Psoas muscle (tissue), 8 donors: ENCODE results near the gene C6orf89. TPM values are rescaled to one million over a fixed set of nuclear protein-coding genes. Genes with fewer than 3 reads are reported as not detected.

Source experiments
- ATAC-seq, 4 donors: fragments of 200-7000 bp; cut with Tn5 transposase; one replicate each; pipeline ENCODE4 v1.9.1; 2020; ENCODE audit warnings: moderate library complexity in 3 of 4, mild to moderate bottlenecking in 2 of 4
- DNase-seq, 2 donors: peaks; one replicate each; pipeline ENCODE4 v3.0.0-alpha.2; 2020
- H3K27ac ChIP-seq: fragments of 200-600 bp; one replicate; pipeline ENCODE4 v1.8.0; 2022
- H3K27me3 ChIP-seq, 3 donors: fragments of 200-600 bp in 1 of 3; one replicate each; pipeline versions ENCODE4 v1.6.1 to v1.8.0; 2013 to 2022; ENCODE audit warnings: low read length in 2 of 3, mild to moderate bottlenecking in 2 of 3, moderate library complexity in 1 of 3; ENCODE audit not compliant: insufficient read depth in 3 of 3
- H3K36me3 ChIP-seq, 2 donors: fragments of 200-600 bp in 1 of 2; one replicate each; pipeline versions ENCODE4 v1.6.1 to v1.8.0; 2013 to 2022; ENCODE audit warnings: low read depth in 1 of 2, mild to moderate bottlenecking in 1 of 2, moderate library complexity in 1 of 2; ENCODE audit not compliant: insufficient read depth in 1 of 2
- H3K4me1 ChIP-seq: fragments of 200-600 bp; one replicate; pipeline ENCODE4 v1.8.0; 2022
- H3K4me3 ChIP-seq: fragments of 200-600 bp; one replicate; pipeline ENCODE4 v1.8.0; 2022; ENCODE audit warnings: mild to moderate bottlenecking
- H3K9me3 ChIP-seq: fragments of 200-600 bp; one replicate; pipeline ENCODE4 v1.8.0; 2022
- WGBS, 3 donors: extraction: QIAGEN DNeasy Blood & Tissue Kit; methylation state at CpG; one replicate each; pipeline versions ENCODE4 v1.1.6 to v1.1.7; 2013; 5-methylcytosine and 5-hydroxymethylcytosine counted together
- intact Hi-C, 2 donors: fragments of 100-400 bp; cut with DNase I; formaldehyde crosslinking; loops; one replicate each; pipeline versions ENCODE4 v1.11.0 to v1.14.2; 2022
- polyA plus RNA-seq, 3 donors: library from polyadenylated mRNA; stranded (reverse); fragments of 200-250 nt; gene quantifications; one replicate each; pipeline ENCODE4 v1.2.3, GENCODE V29; 2013
- total RNA-seq, 4 donors: library from RNA; stranded (reverse); fragmentation: NEBNext Ultra II Directional in 2 of 4; extraction: Animal tissue kit (Norgen Biotek cat#: 25700) in 2 of 4; gene quantifications; one replicate each; pipeline versions ENCODE4 v1.2.1 to v1.2.4, GENCODE V29; 2021 to 2023
- TF ChIP-seq, protein P1 (sequence below): fragments of 200-600 bp; IDR thresholded peaks from one replicate; pipeline ENCODE4 v1.8.0; 2022; ENCODE audit warnings: antibody characterized with exemption
- donor health status: healthy with polysubstance abuse.
- donor health status: DM: no; HTN: no; CAD: no; lungs with moderate emphysema.
- donor health status: Bipolar disorder and iron deficiency.
- donor health status: healthy.
- donor health status: DM: yes; HTN: yes; CAD: no.
- donor health status: DM: no; HTN: no; CAD: no.
- donor health status: DM: no; HTN: no; CAD: no.
- donor health status: DM: yes; HTN: yes; CAD: no.

The C6orf89 gene
- total and polyA plus RNA-seq, 7 donors: 23.2 to 56.3 (median 49.6) TPM

DNA sequence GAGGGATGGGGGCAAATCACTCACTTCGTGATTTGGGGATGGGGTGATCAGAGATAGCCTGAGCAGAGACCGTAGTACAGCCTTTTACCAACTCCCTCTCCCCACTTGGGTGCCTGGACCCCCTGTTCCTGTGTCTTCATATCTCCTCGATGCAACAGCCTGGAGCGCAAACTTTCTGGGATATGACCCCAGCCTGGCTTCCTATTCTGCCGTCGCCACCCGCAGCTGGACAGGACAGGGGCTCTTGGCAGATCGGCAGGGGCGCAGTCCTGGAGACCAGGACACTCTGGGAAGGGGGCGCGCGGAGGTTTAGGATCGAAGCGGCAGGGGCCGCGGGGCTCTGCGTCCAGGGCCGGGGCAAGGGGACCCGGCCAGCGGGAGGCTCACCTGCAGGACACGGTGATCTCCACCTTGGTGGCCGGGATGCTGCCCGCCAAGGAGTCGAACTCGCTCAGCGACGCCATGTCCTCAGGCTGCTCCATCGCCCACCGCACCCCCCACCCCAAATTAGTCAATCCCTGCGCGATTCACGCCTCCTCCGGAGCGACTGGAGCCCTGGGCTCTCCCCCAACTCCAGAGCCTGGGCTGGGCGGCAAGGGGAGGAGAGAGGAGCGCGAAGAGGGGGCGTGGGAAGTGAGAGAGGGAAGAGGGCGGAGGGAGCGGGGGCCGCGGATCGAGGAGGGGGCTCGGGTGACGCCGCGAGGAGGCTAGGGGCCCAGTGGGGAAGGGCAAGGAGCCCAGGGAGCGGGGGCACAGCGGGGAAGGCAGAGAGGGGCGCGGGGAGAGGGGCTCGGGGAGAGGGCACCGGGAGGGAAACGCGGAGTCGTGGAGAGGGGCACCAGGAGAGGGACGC is 46.6 kb upstream of the C6orf89 start, which contains the start of gene CPNE5:
TSS of gene CPNE5 (minus strand) at position 549 of the 853 bp plus-strand sequence. CDS start at position 482, 67 bp downstream.
- 15 to 24% (median 20%) methylated on average over 45 to 57 of the region's 57 CpGs for WGBS, 3 donors

DNA sequence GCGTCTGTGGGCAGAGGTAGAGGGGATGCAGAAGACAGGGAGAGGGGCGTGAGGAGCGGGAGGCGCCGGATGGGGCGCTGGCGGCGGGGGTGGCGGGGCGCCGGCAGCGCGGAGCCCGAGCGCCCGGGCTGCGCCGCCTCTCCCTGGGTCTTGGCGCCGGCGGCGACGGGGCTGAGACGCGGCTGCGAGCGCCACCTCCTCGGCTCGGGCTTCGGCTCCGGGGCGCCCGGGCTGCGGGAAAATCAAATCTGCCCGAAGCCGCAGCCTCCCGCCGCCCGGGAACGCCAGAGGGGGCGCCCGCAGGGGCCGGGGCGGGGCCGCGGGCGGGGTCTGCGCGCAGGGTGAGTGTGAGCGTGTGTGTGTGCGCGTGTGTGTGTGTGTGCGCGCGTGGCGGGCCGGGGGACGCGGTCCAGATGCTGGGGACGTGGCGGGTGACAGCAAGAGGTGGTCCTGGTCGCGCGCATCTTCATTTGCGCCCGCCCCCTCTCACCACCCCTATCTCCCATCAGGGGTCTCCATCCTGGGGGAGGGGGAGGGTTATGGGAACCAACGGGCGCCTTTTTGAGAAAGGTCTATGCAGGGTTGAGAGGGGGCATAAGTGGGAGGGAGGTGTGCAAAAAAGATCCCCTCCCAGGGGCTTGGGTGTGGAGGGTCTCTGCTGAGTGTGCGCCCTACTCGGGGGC is 45.9 kb upstream of the C6orf89 start:
- Histone ChIP-seq H3K4me1 (peaks cover 48% of the 10 kb centered on the region), H3K27ac (peak overlapping the region; percentile 81), H3K4me3 (peak overlapping the region; percentile 67), H3K9me3 (no peaks in the 10 kb centered on the region), H3K27me3 (peaks cover 0 to 4% (median 0%) of the 10 kb centered on the region in 3 donors), H3K36me3 (no peaks in the 10 kb centered on the region)
- DNase-seq (peak; percentile 56 to 70), ATAC-seq (peak; percentile 23 to 54 (median 43))
- WGBS, 3 donors: 0 to 1% (median 0%) methylated on average over 16 to 69 of the region's 70 CpGs
- intact Hi-C loops: loop anchor here in 1 of 2 donors (10.0 kb wide), 1 partner anchor 225 kb away; no protein-coding TSS in a partner anchor
- TF ChIP-seq, protein P1, sequence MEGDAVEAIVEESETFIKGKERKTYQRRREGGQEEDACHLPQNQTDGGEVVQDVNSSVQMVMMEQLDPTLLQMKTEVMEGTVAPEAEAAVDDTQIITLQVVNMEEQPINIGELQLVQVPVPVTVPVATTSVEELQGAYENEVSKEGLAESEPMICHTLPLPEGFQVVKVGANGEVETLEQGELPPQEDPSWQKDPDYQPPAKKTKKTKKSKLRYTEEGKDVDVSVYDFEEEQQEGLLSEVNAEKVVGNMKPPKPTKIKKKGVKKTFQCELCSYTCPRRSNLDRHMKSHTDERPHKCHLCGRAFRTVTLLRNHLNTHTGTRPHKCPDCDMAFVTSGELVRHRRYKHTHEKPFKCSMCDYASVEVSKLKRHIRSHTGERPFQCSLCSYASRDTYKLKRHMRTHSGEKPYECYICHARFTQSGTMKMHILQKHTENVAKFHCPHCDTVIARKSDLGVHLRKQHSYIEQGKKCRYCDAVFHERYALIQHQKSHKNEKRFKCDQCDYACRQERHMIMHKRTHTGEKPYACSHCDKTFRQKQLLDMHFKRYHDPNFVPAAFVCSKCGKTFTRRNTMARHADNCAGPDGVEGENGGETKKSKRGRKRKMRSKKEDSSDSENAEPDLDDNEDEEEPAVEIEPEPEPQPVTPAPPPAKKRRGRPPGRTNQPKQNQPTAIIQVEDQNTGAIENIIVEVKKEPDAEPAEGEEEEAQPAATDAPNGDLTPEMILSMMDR: peak; percentile 26

More for the DNA sequence above, 46.6 kb upstream of the C6orf89 start, which contains the start of gene CPNE5:
- Histone ChIP-seq H3K9me3 (no peaks in the 10 kb centered on the region), H3K4me3 (peak within 1 kb of the TSS; percentile 67), H3K27ac (peak within 1 kb of the TSS; percentile 81), H3K36me3 (no peaks in the 10 kb centered on the region), H3K27me3 (peaks cover 0 to 4% (median 0%) of the 10 kb centered on the region in 3 donors), H3K4me1 (peaks cover 41% of the 10 kb centered on the region)
- DNase-seq (no peak), ATAC-seq (no peak)
- TF ChIP-seq, protein P1: no peak
- intact Hi-C loops: no loop called here

DNA sequence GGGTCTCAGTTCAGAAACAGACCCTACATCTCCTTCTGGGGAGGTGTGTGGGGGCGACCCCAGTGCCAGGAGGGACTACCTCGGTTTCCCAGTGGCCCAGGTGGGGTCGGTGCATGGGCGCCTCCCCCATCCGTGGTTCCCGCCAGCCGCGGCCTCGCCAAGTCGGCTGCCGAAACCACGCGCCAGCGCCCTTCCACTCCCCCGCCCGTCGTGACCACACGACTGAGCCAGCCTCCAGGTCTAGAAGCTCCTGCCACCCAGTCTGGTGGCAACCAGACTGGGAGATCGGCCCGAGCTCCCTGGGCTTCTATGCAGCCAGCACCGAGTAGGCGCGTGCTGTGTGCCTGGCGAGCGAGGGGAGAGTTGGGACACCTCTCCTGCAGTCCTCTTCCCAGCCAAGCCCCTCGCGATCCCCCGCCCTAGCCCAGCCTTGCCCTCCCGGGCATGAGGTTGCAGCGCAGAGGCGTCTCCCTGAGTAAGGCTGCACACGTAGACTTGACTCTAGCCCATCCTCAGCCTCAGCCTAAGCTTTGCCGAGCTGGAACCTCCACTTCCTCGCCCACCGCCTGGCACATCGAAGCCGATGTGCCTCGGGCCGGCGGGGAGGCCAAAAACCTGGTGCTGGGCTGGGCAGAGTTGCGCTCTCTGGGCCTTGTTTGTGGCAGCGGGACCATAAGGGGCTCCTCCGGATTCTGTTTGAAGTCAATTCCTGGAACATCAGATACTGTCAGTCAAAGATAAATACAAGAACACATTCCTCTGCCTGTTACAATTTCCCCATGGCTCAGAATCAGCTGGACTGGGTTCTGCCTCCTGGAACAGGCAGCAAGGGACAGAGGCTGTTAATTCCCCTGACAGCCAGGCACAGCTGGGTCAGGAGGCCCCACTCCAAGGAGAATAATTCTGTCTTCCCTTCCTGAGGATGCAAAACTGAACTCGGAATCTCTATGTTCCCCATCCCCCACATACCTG is 45.0 kb upstream of the C6orf89 start:
- intact Hi-C loops: loop anchor here in 1 of 2 donors (10.0 kb wide), 1 partner anchor 226 kb away; no protein-coding TSS in a partner anchor
- TF ChIP-seq, protein P1: no peak
- Histone ChIP-seq H3K27ac (peak overlapping the region; percentile 81), H3K4me1 (peaks cover 48% of the 10 kb centered on the region), H3K4me3 (peak overlapping the region; percentile 67), H3K27me3 (peaks cover 0 to 4% (median 0%) of the 10 kb centered on the region in 3 donors), H3K36me3 (no peaks in the 10 kb centered on the region), H3K9me3 (no peaks in the 10 kb centered on the region)
- peak; percentile 64 to 80 (median 72) for ATAC-seq
- peak; percentile 44 to 69 for DNase-seq
- WGBS, 3 donors: 3 to 6% (median 3%) methylated on average over 39 to 44 of the region's 44 CpGs

DNA sequence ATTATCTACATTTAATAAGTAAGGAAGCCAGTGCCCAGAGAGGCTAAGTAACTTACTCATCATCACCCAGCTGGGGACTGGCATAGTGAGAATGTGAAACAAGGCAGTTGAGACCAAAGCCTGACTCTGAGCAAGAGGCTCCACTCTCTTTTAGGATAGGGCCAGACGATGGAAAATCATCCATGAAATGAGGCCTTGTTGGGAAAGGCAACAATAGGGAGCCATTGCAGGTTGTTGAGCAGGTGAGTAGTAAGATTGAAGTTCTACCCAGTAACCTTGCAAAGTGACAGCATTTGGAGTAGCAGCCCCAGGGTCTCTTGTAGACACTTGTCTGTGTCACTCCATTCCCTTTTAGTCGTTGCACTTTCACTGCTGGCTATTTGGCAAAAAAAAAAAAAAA is 44.0 kb upstream of the C6orf89 start:
- no peaks in the 10 kb centered on the region for H3K9me3 ChIP-seq
- 40 to 56% (median 43%) methylated on average over 2 of the region's 2 CpGs for WGBS, 3 donors
- TF ChIP-seq, protein P1: no peak
- H3K27ac ChIP-seq: no peak overlapping the region
- ATAC-seq: no peak
- no peaks in the 10 kb centered on the region for H3K36me3 ChIP-seq
- DNase-seq: no peak
- intact Hi-C loops: loop anchor here (2.0 to 10.0 kb wide), 2 partner anchors 73 to 227 kb away; no protein-coding TSS in a partner anchor
- peaks cover 0 to 4% (median 0%) of the 10 kb centered on the region in 3 donors for H3K27me3 ChIP-seq
- peaks cover 48% of the 10 kb centered on the region for H3K4me1 ChIP-seq
- H3K4me3 ChIP-seq: no peak overlapping the region
